Upper lobe of right lung (tissue), 1 donor: ENCODE data around the gene ABCA3. TPM values are rescaled to one million over a fixed set of nuclear protein-coding genes. Genes with fewer than 3 reads are reported as not detected.

Source experiments
- ATAC-seq: fragments of 200-7000 bp; cut with Tn5 transposase; one replicate; pipeline ENCODE4 v1.9.1; 2020; ENCODE audit warnings: mild to moderate bottlenecking, moderate library complexity
- DNase-seq: peaks from one replicate; pipeline ENCODE4 v3.0.0-alpha.2; 2020
- H3K27ac ChIP-seq: fragments of 200-600 bp; one replicate; pipeline ENCODE4 v1.8.0; 2022
- H3K27me3 ChIP-seq: fragments of 200-600 bp; one replicate; pipeline ENCODE4 v1.8.0; 2022; ENCODE audit warnings: mild to moderate bottlenecking
- H3K36me3 ChIP-seq: fragments of 200-600 bp; one replicate; pipeline ENCODE4 v1.8.0; 2022
- H3K4me1 ChIP-seq: fragments of 200-600 bp; one replicate; pipeline ENCODE4 v1.8.0; 2022
- H3K4me3 ChIP-seq: fragments of 200-600 bp; one replicate; pipeline ENCODE4 v1.8.0; 2022; ENCODE audit warnings: mild to moderate bottlenecking
- H3K9me3 ChIP-seq: fragments of 200-600 bp; one replicate; pipeline ENCODE4 v1.8.0; 2022
- CTCF ChIP-seq: fragments of 200-600 bp; IDR thresholded peaks from one replicate; pipeline ENCODE4 v1.8.0; 2022; ENCODE audit warnings: antibody characterized with exemption
- intact Hi-C: fragments of 100-400 bp; cut with DNase I; formaldehyde crosslinking; loops from one replicate; pipeline ENCODE4 v1.11.0; 2022
- total RNA-seq: library from RNA; stranded (reverse); fragmentation: NEBNext Ultra II Directional; extraction: Animal tissue kit (Norgen Biotek cat#: 25700); gene quantifications from one replicate; pipeline ENCODE4 v1.2.1, GENCODE V29; 2021
- donor health status: DM: no; HTN: yes; CAD: no; lungs with severe emphysema.

The ABCA3 gene
- total RNA-seq, 1 donor from 2014 or later = 598 TPM

GRCh38 chr16:2362218-2362617 lies 21.7 kb upstream of the ABCA3 start:
- H3K4me3 ChIP-seq = no peak overlapping the region

GRCh38 chr16:2361129-2361528 lies 20.6 kb upstream of the ABCA3 start:
- H3K27me3 ChIP-seq = peaks cover 29% of the 10 kb centered on the region
- DNase-seq (no peak), ATAC-seq (no peak)
- H3K9me3 ChIP-seq = no peaks in the 10 kb centered on the region
- no peak overlapping the region for H3K27ac ChIP-seq
- H3K4me1 ChIP-seq = no peaks in the 10 kb centered on the region
- intact Hi-C loops = loop anchor here (10.0 kb wide), 1 partner anchor 54 kb away; no protein-coding TSS in a partner anchor
- H3K4me3 ChIP-seq = no peak overlapping the region
- TF ChIP-seq CTCF = no peak
- H3K36me3 ChIP-seq = no peaks in the 10 kb centered on the region

More at GRCh38 chr16:2362218-2362617, 21.7 kb upstream of the ABCA3 start:
- intact Hi-C loops = loop anchor here (10.0 kb wide), 1 partner anchor 53 kb away; no protein-coding TSS in a partner anchor
- no peak for TF ChIP-seq CTCF
- ATAC-seq = no peak
- Histone ChIP-seq H3K9me3 (no peaks in the 10 kb centered on the region), H3K27ac (no peak overlapping the region), H3K27me3 (peaks cover 22% of the 10 kb centered on the region), H3K4me1 (no peaks in the 10 kb centered on the region), H3K36me3 (no peaks in the 10 kb centered on the region)
- no peak for DNase-seq

- Histone ChIP-seq H3K27ac (no peak overlapping the region), H3K4me3 (no peak overlapping the region), H3K4me1 (no peaks in the 10 kb centered on the region), H3K27me3 (peaks cover 29% of the 10 kb centered on the region), H3K9me3 (no peaks in the 10 kb centered on the region), H3K36me3 (no peaks in the 10 kb centered on the region)
- no peak for ATAC-seq
- TF ChIP-seq CTCF = no peak
- no peak for DNase-seq
- intact Hi-C loops = loop anchor here (10.0 kb wide), 1 partner anchor 55 kb away; no protein-coding TSS in a partner anchor
Observed at GRCh38 chr16:2359919-2360318, 19.4 kb upstream of the ABCA3 start.

- no peaks in the 10 kb centered on the region for H3K9me3 ChIP-seq
- H3K27me3 ChIP-seq = peaks cover 29% of the 10 kb centered on the region
- H3K27ac ChIP-seq = no peak overlapping the region
- ATAC-seq (no peak), DNase-seq (no peak)
- no peak overlapping the region for H3K4me3 ChIP-seq
- intact Hi-C loops = no loop called here
- no peak for TF ChIP-seq CTCF
- no peaks in the 10 kb centered on the region for H3K4me1 ChIP-seq
- no peaks in the 10 kb centered on the region for H3K36me3 ChIP-seq
Observed at GRCh38 chr16:2358811-2359210, 18.3 kb upstream of the ABCA3 start.

- no peak for TF ChIP-seq CTCF
- H3K4me3 ChIP-seq = no peak overlapping the region
- intact Hi-C loops = no loop called here
Observed at GRCh38 chr16:2357331-2357730, 16.8 kb upstream of the ABCA3 start.

GRCh38 chr16:2350500-2350899 lies 10.0 kb upstream of the ABCA3 start:
- Histone ChIP-seq H3K4me1 (no peaks in the 10 kb centered on the region), H3K4me3 (no peak overlapping the region), H3K27ac (no peak overlapping the region), H3K27me3 (peaks cover 9% of the 10 kb centered on the region), H3K36me3 (no peaks in the 10 kb centered on the region), H3K9me3 (no peaks in the 10 kb centered on the region)
- TF ChIP-seq CTCF = no peak
- DNase-seq (no peak), ATAC-seq (no peak)
- intact Hi-C loops = no loop called here

More at GRCh38 chr16:2357331-2357730, 16.8 kb upstream of the ABCA3 start:
- Histone ChIP-seq H3K36me3 (no peaks in the 10 kb centered on the region), H3K4me1 (no peaks in the 10 kb centered on the region), H3K9me3 (no peaks in the 10 kb centered on the region), H3K27ac (no peak overlapping the region), H3K27me3 (peaks cover 26% of the 10 kb centered on the region)
- DNase-seq = no peak
- no peak for ATAC-seq
